DMS153 (cell line): Measurements from ENCODE around the gene RNF157.
"Not testable (repeated sequence)": the region's sequence is repeated elsewhere in the genome, so short reads cannot be mapped to it uniquely, and the experiment has no call there.

Source experiments
- DNase-seq: peaks from one replicate; lab custom pipeline; 2025; lab: John Stamatoyannopoulos, UW

The RNF157 gene

DNA sequence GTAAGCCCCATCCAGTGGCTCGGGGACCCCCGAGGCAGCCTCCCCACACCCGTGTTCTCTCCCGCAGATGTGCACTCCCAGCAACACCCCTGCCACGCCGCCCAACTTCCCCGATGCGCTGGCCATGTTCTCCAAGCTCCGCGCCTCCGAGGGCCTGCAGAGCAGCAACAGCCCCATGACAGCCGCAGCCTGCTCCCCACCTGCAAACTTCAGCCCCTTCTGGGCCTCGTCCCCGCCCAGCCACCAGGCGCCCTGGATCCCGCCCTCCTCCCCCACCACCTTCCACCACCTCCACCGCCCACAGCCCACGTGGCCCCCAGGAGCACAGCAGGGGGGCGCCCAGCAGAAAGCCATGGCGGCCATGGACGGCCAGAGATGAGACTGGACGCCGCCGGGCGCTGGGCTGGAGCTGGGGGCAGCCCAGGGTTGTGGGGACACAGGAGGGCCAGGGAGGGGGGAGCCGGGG is 29.9 kb upstream of the RNF157 start:
- DNase-seq: no peak

DNA sequence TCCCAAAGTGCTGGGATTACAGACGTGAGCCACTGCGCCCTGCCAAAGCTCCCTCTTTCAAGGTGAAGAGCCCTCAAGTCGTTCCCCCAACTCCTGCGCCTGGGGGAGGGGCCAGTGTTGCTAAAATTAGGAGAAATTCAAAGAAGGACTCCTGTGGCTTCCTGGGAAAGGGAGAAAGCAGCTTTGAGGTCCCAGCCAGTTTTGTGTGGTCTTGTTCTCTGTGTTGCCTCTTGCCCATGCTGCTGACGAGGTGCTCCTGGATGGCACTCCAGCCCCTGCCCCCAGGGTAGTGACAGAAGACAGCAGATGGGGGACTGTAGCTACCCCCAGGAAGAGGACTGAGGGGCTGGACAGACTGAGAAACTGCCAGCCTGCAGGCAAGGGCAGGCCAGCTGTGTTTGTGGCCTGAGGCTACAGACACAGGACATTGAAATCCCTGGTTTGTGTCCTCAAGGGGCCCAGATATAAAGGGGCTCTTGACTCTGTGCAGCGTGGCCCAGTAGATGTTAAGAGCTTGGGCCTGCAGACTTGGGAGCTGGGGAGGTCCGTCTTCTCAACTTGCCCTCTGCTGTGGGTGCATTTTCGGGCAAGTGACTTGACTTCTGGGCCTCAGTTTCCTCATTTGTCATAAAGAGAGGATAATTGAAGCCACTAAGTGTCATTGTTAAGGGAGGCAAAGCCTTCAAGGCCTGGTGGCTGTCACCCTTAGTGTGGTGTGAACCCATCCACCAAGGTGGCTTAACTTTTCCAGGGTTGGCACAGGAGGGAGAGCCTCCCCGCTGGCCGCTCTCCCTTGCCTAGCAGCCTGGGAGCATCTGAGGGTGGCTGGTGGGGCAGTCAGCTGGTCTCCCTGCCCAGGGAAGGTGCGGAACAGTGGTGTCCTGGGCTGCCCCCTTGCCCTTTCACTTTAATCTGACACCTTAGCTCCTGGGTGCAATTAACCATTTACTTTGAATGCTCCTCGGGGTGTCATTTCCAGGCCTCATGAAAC is 29.0 kb upstream of the RNF157 start:
- no peak for DNase-seq

DNA sequence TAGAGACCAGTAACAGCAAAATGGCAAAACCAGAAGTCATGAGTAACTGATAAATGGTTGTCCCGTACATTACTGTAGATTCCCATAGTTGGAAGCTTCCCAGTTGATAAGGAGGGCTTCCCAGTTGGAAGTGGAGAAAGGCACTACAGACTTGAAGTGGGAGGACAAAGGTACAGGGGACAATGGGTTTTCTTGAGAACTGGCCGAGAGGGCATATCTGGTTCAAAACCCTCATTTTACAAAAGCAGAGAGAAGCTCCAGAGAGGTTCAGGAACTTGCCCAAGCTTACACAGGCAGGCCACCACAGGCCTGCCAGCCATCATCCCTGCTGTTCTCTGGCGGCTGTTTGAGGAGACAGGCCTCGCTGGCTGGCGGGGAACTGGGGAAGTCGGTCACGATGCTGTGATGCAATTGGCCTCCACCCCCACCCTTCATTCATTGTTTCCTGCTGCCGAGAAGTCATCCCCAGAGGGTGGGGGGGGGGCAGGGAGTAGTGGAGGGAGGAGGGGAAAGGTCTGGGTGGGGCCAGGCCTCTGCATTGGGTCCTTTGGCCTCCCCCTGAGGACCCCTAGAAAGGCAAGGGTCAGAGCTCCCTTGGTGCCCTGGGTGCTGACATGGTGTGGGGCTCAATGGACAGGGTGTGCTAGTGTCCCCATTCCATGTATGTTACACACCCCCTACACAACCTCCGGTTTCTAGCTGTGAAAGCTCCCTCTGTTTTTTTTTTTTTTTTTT is 27.9 kb upstream of the RNF157 start:
- DNase-seq: peak; percentile 30

DNA sequence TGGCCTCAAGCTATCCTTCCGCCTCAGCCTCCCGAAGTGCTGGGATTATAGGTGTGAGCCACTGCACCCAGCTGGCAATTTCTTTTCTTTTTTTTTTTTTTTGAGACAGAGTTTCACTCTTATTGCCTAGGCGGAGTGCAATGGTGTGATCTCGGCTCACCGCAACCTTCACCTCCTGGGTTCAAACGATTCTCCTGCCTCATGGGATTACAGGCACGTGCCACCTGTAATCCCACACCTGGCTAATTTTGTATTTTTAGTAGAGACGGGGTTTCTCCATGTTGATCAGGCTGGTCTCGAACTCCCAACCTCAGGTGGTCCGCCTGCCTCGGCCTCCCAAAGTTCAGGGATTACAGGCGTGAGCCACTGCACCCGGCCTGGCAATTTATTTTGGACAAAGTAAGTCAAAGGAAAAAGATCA is 27.3 kb upstream of the RNF157 start:
- not testable (repeated sequence) for DNase-seq

DNA sequence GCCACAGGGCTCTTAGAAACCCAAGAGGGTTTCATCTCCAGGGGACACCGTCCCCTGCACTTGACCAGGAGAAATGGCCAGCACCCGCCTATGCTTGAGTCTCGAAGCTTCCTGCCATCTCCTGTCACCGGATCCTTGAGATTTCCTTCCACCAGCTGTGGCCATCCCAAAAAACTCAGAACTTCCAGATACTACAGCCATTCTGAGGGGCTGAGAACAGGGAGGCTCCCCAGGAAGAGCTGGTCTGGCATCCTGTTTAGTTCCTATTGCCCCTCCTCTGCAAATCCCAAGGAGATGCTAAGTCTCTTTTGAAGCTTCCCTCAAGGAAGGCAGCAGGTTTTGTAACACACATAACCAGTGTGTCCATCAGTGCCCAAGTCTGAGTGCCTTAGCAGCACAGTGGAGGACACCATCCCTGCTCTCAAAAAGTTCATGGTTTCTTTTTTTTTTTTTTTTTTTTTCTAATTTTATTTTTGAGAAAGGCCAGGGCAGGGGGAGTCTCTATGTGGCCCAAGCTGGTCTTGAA is 26.8 kb upstream of the RNF157 start:
- DNase-seq: no peak

DNA sequence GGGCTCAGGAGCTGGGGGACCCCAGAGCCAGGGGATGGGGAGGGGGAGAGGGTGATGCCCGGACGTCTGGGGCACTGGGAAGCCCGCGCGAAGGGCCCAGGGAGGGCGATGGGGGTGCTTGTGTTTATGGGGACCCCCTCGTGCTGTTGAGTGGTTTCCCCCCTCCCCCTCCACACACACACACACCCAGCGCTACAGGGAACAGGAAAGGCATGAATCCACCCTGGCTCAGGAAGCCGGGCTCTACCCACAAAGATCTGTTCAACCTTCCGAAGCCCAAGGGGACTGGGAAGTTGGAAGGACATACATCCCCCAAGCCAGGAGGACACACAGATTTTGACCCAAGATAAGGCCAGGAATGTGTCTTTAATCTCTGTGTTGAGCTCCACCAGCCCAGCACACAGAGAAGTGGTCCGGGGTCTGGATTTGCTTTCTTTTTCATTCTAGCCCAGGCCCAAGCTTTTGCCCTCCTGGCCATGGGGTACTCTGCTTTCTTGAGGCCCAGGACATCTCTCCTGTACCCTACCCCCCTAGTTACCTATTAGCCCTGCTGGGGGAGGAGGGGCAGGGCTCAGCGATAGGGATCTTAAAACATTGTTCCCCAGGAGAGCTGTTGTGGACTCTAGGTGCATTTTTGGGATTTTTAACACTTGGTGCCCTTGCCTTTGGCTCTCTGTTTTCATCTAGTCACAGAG is 26.1 kb upstream of the RNF157 start:
- DNase-seq: no peak

DNA sequence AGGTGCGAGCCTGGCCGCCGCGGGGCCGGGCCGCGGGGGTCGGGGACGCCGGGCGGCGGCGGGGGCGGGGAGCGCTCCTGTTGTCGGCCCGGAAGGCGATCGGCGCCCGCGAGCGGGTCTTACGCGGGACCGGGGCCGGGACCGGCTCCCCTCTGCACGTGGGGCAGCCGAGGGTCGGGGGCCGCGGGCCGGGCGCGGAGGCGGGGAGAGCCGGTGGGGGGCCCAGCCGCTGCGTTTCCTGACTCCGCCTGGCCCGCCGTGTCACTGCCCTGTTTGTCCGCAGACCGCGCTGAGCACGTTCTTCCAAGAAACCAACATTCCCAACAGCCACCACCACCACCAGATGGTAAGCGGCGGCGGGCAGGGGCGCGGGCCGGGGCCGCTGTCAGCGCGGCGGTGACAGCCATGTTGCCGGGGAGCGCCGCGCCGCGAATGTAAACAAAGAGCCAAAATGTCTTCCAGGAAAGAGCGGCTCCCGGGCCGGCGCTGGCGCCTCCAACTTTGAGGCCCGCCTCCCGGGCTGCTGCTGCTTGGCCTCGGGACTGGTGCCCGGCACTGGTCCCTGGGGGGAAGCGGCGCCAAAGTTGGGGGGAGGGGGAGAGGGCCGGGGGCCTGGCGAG is 25.4 kb upstream of the RNF157 start:
- no peak for DNase-seq

DNA sequence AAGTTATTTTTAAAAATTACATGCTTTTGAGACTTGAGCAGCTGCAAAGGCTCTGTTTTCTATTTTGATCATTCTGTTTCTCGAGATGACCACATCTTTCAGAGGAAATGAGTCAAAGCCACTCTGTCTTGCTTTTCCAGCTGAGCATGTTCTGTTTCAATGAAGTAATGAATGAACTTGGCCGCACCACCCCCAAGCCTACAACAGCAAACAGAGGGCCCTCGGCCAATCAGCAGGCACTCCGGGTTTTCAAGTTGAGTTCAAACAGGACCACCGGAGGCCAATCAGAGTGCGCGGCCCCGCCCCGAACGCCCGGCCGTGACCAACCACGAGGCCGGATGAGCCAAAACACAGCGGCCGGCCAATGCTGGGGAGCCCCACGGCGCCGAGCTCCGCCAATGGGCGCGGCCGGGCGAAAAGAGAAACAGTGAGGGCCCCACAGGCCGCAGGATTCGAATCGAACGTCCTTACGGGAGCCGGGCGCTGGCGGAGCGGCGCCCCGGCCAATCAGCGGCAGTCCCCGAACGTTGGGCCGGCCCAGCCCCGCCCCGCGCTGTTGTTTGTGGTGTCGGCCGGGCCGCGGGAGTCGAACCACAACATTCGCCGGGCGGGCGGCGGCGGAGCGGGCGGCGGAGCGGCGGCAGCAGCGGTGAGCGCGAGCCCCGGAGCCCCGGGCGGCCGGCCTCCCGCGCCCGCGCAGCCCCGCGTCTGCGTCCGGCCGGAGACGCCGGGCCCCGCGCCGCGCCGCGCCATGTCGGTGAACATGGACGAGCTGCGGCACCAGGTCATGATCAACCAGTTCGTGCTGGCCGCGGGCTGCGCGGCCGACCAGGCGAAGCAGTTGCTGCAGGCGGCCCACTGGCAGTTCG is 24.7 kb upstream of the RNF157 start, which contains the start of gene UBALD2:
UBALD2 (plus strand) TSS at position 594 of the 869 bp plus-strand sequence; CDS start at position 752, 158 bp downstream.
- peak; percentile 98 for DNase-seq

DNA sequence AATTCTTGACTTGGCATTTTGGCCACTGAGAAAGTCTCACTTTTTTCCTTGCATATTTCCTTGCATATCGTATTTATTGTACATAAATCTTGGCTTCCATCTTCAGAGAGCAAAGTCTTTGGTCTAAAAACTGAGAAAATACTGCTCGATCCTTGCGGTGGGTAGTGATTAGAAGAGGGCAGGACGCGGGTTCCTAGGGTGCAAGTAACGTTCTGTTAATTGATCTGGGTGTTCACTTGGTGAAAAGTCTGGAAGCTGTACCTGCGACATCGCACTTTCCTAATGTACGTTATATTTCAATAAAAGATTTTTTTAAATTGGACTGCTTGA is 24.1 kb upstream of the RNF157 start:
- no peak for DNase-seq

DNA sequence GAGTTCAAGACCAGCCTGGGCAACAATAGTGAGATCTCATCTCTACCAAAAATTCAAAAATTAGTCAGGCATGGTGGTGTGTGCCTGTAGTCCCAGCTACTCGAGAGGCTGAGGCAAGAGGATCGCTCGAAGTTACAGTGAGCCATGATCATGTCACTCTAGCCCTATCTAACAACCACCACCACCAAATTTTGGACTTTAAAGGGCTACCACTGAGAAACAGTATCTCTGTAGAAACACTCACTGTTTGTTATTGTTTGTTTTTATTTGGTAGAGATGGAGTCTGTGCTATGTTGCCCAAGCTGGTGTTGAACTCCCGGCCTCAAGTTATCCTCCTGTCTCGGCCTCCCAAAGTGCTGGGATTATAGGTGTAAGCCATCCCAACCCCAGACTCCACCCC is 23.6 kb upstream of the RNF157 start:
- no peak for DNase-seq

DNA sequence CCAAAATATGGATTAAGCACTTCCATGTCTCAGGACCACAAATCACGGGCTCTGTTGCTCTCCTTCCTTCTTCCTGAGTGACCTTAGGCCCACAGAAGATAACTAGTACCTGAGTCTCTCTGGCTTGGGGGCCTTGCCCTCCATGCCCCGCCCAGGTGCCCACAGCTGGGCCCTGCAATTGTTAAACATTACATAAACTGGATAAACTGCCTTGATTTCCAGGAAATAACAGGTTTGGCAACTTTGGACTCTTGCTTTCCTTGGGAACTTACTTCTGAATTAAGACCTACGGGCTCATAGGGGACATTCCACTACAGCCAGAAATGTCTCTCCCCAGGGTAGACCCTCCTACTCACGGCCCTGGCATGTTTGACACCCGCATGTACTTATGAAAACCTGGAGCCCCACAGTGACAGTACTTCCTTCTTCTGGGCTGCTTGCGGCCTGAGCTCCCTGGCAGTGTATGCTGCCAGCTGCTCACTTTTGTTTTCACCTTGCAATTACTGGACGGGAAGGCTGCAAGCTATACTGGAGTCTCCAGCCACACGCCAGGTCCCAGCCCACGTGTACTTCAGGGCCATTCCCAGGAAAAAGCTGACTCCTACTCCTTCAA is 22.5 kb upstream of the RNF157 start:
- DNase-seq: peak; percentile 73

DNA sequence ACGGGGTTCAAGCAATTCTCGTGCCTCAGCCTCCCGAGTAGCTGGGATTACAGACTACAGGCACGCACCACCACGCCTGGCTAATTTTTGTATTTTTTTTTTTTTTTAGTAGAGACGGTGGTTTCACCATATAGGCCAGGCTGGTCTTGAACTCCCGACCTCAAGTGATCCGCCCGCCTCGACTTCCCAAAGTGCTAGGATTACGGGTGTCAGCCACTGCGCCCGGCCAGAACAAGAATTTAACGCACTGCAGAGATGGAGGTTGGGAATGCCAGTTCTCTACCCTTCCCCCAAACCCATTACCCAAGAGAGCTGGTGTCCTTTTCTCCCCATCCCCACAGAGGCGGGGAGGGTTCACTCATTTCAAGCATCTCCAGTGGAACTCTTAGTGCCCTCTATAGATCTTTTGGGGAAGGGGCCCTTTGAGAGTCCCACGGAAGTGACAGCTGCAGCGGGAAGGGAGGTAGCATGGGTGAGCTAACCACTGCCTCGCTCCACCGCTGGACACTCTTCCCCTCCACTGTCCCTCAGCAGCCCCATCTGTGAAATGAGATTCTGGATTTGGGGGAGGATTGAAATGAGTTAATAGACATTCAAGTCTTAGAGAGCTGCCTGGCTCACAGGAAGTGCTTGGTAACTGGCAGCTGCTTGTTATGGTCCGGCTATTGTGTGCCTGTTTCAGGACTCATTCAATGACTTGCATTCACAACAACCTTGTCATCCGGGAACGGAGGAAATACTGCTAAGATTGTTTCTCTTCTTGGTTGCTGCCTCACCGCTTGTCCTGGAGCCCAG is 21.3 kb upstream of the RNF157 start:
- peak; percentile 78 for DNase-seq

DNA sequence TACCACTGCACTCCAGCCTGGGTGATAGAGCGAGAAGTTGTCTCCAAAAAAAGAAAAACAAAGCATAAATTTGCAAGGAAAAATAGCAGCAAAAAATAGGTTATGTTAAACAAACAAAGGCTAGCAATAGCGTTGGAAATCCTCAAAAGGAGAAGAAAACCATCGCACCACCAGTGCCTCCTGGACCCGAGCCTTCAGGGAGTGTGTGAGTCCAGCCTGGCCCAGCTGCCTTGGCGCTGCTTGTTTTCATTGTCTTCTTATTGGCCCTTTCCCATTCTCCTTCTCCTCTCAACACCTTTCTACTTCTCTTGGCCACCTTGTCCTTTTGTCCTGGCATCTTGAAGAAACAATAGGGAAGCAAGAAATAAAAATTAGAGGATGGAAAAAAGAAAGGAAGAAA is 20.4 kb upstream of the RNF157 start:
- DNase-seq: no peak

DNA sequence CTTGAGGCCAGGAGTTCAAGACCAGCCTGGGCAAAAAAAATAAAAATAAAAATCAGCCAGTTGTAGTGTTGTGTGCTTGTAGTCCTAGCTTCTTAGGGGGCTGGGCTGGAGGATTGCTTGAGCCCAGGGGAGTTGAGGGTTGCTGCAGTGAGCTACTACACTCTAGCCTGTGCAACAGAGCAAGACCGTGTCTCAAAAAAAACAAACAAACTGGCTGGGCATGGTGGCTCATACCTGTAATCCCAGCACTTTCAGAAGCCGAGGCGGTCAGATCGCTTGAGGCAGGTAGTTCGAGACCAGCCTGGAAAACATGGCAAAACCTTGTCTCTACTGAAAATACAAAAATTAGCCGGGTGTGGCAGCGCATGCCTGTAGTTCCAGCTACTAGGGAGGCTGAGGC is 19.9 kb upstream of the RNF157 start:
- DNase-seq: no peak

DNA sequence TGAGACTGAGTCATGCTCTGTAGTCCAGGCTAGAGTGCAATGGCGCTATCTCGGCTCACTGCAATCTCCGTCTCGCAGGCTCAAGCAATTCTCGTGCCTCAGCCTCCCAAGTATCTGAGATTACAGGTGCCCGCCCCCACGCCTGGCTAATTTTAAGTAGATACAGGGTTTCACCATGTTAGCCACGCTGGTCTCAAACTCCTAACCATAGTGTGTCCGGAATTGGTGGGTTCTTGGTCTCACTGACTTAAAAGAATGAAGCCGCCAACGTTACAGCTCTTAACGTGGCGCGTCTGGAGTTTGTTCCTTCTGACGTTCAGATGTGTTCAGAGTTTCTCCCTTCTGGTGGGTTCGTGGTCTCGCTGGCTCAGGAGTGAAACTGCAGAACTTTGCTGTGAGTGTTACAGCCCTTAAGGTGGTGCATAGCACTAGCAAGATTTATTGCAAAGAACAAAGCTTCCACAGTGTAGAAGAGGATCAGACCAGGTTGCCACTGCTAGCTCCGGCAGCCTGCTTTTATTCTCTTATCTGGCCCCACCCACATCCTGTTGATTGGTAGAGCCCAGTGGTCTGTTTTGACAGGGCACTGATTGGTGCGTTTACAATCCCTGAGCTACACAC is 16.2 kb upstream of the RNF157 start:
- DNase-seq: not testable (repeated sequence)

DNA sequence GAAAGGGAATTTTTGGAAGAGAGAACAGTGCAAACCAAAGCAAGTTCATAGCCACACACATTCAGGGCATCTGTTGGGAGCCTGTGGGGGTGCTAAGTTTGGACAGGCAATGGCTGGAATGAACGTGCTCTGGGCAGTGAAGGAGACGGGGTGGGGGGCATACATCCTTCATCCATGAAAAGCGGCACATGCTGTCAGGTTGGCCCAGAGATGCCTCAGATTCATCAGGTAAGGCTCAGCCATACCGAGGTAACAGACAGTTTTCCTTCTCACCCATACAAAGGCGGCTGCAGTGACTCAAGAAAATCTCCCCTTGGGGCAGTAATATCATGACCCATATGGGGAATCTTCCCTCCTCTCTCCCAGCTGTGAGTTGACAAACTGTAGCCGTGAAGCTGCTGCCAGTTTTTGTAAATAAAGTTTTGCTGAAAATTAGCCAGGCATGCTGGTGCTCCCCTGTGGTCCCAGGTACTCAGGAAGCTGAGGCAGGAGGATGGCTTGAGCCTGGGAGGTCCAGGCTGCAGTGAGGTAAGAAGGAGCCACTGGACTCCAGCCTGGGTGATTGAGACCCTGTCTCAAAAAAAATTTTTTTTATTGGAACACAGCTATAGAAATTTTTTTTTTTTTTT is 15.6 kb upstream of the RNF157 start:
- DNase-seq: no peak

DNA sequence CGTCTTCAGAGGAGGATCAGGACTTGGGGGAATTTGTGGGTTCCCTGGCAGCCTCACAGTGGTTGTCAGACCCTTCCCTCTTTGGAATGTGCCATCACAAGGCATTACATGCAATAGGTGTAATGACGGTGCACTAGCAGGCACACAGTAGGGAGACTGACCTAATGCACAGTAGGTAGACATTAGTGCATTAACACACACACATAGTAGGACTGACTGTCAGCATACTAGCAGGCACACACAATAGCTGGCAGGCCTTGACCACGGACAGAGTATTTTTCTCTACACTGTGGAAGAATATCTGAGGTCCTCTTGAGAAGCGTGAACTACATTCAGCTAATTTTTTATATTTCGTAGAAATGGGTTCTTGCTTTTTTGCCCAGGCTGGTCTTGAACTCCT is 14.0 kb upstream of the RNF157 start:
- DNase-seq: no peak

DNA sequence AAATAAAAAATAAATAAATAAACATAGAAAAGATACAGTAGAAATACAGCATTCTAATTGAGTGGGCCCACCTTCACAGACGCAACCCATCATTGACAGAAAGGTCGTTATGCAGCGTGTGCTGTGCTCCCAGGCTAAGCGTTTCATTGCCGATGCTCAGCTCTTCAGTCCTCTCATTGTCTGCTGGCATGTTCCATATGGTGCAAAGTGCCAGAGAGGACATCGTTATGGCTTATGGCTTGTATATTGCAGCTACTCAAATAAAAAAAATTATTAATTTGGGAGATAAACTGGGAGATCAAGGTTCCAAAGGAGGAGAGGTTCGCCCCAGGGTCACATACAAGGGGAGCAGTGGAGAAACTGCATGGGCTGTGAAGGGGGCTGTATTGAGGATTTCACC is 13.5 kb upstream of the RNF157 start:
- DNase-seq: no peak
